ENCODE data around the gene SRGN.
"Not testable (repeated sequence)": the region's sequence is repeated elsewhere in the genome, so short reads cannot be mapped to it uniquely, and the experiment has no call there.

SRGN gene

GRCh38 chr10:69139961-69140360, 52.1 kb downstream of the SRGN start:
- H4K20me1 ChIP-seq (ENCODE audit: insufficient read depth, low read length) = no peaks in the 10 kb centered on the region

GRCh38 chr10:69141304-69141703, 53.4 kb downstream of the SRGN start:
- peaks cover under 1% of the 10 kb centered on the region for H3K4me1 ChIP-seq (ENCODE audit: insufficient read depth, low read length, severe bottlenecking)
- H4K20me1 ChIP-seq (ENCODE audit: insufficient read depth, low read length) = no peaks in the 10 kb centered on the region
- H3K9me3 ChIP-seq (ENCODE audit: low read length) = no peaks in the 10 kb centered on the region
- no peaks in the 10 kb centered on the region for H3F3A ChIP-seq (ENCODE audit: insufficient read depth, low read length)
- no peak overlapping the region for H3K4me3 ChIP-seq (ENCODE audit: low read depth, low read length, poor library complexity, severe bottlenecking)
- no peaks in the 10 kb centered on the region for H3K27me3 ChIP-seq (ENCODE audit: insufficient read depth, low read length)
- H2AFZ ChIP-seq (ENCODE audit: low read length) = no peak overlapping the region
- no peak overlapping the region for H3K4me2 ChIP-seq (ENCODE audit: low read length)
- H3K9ac ChIP-seq (ENCODE audit: low read length) = no peak overlapping the region
- TF ChIP-seq CTCF (IDR thresholded peaks at IDR 0.05; ENCODE audit: low read length) = no peak
- TF ChIP-seq EZH2 (IDR thresholded peaks at IDR 0.05; ENCODE audit: borderline replicate concordance, low read length) = no peak
- H3K79me2 ChIP-seq (ENCODE audit: insufficient read depth, low read length) = peaks cover 19% of the 10 kb centered on the region; the same call in 1 of the 2 replicates
- H3K27ac ChIP-seq (ENCODE audit: low read depth, low read length, poor library complexity, severe bottlenecking) = no peak overlapping the region
- no peaks in the 10 kb centered on the region for H3K9me2 ChIP-seq (ENCODE audit: low read depth, low read length)
- peaks cover 8% of the 10 kb centered on the region for H3K36me3 ChIP-seq (ENCODE audit: insufficient read depth, low read length)

More at GRCh38 chr10:69139961-69140360, 52.1 kb downstream of the SRGN start:
- Histone ChIP-seq H3K4me2 (ENCODE audit: low read length) (no peak overlapping the region), H3K4me3 (ENCODE audit: low read depth, low read length, poor library complexity, severe bottlenecking) (no peak overlapping the region), H3K9ac (ENCODE audit: low read length) (no peak overlapping the region), H3K27ac (ENCODE audit: low read depth, low read length, poor library complexity, severe bottlenecking) (no peak overlapping the region), H3K27me3 (ENCODE audit: insufficient read depth, low read length) (no peaks in the 10 kb centered on the region), H3K4me1 (ENCODE audit: insufficient read depth, low read length, severe bottlenecking) (no peaks in the 10 kb centered on the region), H3K79me2 (ENCODE audit: insufficient read depth, low read length) (peaks cover 10% of the 10 kb centered on the region; the same call in 1 of the 2 replicates), H2AFZ (ENCODE audit: low read length) (no peak overlapping the region), H3F3A (ENCODE audit: insufficient read depth, low read length) (no peaks in the 10 kb centered on the region), H3K9me3 (ENCODE audit: low read length) (no peaks in the 10 kb centered on the region), H3K9me2 (ENCODE audit: low read depth, low read length) (no peaks in the 10 kb centered on the region), H3K36me3 (ENCODE audit: insufficient read depth, low read length) (peaks cover 11% of the 10 kb centered on the region)
- TF ChIP-seq EZH2 (IDR thresholded peaks at IDR 0.05; ENCODE audit: borderline replicate concordance, low read length) (no peak), CTCF (IDR thresholded peaks at IDR 0.05; ENCODE audit: low read length) (no peak)

- not testable (repeated sequence) for H3K4me1 ChIP-seq (ENCODE audit: insufficient read depth, low read length, severe bottlenecking); H3K36me3 ChIP-seq (ENCODE audit: insufficient read depth, low read length); H3K27ac ChIP-seq (ENCODE audit: low read depth, low read length, poor library complexity, severe bottlenecking); H3K4me2 ChIP-seq (ENCODE audit: low read length); H3F3A ChIP-seq (ENCODE audit: insufficient read depth, low read length); H4K20me1 ChIP-seq (ENCODE audit: insufficient read depth, low read length); H3K4me3 ChIP-seq (ENCODE audit: low read depth, low read length, poor library complexity, severe bottlenecking); H3K27me3 ChIP-seq (ENCODE audit: insufficient read depth, low read length); H2AFZ ChIP-seq (ENCODE audit: low read length); H3K9me2 ChIP-seq (ENCODE audit: low read depth, low read length); H3K9ac ChIP-seq (ENCODE audit: low read length); H3K9me3 ChIP-seq (ENCODE audit: low read length)
- H3K79me2 ChIP-seq (ENCODE audit: insufficient read depth, low read length) = peaks cover 23% of the 10 kb centered on the region; the same call in 1 of the 2 replicates
Measured at GRCh38 chr10:69142074-69142473, 54.2 kb downstream of the SRGN start.

GRCh38 chr10:69142983-69143382, 55.1 kb downstream of the SRGN start:
- no peaks in the 10 kb centered on the region for H3K27me3 ChIP-seq (ENCODE audit: insufficient read depth, low read length)
- H3K4me1 ChIP-seq (ENCODE audit: insufficient read depth, low read length, severe bottlenecking) = peaks cover 8% of the 10 kb centered on the region
- H3K9me2 ChIP-seq (ENCODE audit: low read depth, low read length) = no peaks in the 10 kb centered on the region
- H2AFZ ChIP-seq (ENCODE audit: low read length) = no peak overlapping the region
- H4K20me1 ChIP-seq (ENCODE audit: insufficient read depth, low read length) = no peaks in the 10 kb centered on the region
- H3K9ac ChIP-seq (ENCODE audit: low read length) = no peak overlapping the region
- no peaks in the 10 kb centered on the region for H3K36me3 ChIP-seq (ENCODE audit: insufficient read depth, low read length)
- peaks cover 23% of the 10 kb centered on the region; the same call in 1 of the 2 replicates for H3K79me2 ChIP-seq (ENCODE audit: insufficient read depth, low read length)
- H3F3A ChIP-seq (ENCODE audit: insufficient read depth, low read length) = no peaks in the 10 kb centered on the region
- no peak overlapping the region for H3K4me2 ChIP-seq (ENCODE audit: low read length)
- H3K4me3 ChIP-seq (ENCODE audit: low read depth, low read length, poor library complexity, severe bottlenecking) = no peak overlapping the region
- TF ChIP-seq EZH2 (IDR thresholded peaks at IDR 0.05; ENCODE audit: borderline replicate concordance, low read length) (no peak), CTCF (IDR thresholded peaks at IDR 0.05; ENCODE audit: low read length) (no peak)
- no peak overlapping the region for H3K27ac ChIP-seq (ENCODE audit: low read depth, low read length, poor library complexity, severe bottlenecking)
- H3K9me3 ChIP-seq (ENCODE audit: low read length) = no peaks in the 10 kb centered on the region
